ENCODE data around the gene ZFP69B.

DNA sequence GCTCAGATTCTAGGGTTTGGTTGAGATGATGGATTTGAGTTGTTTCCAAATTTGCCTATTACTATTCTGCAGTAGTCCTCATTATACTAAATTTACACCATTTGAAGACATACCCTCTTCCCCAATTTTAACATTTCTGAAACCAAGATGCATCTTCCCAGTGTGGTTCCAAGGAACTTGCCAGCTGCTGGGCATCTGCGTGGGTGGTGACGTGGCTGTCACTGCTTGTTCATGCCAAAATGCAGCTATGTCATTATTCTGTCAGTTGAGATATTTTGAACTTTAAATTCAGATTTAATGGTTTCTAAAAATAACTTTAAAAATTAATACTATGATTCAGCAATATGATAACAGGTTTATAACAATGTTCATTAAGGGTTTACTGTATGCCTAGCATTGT, 28.0 kb downstream of the ZFP69B start:
- TF ChIP-seq, protein P1, sequence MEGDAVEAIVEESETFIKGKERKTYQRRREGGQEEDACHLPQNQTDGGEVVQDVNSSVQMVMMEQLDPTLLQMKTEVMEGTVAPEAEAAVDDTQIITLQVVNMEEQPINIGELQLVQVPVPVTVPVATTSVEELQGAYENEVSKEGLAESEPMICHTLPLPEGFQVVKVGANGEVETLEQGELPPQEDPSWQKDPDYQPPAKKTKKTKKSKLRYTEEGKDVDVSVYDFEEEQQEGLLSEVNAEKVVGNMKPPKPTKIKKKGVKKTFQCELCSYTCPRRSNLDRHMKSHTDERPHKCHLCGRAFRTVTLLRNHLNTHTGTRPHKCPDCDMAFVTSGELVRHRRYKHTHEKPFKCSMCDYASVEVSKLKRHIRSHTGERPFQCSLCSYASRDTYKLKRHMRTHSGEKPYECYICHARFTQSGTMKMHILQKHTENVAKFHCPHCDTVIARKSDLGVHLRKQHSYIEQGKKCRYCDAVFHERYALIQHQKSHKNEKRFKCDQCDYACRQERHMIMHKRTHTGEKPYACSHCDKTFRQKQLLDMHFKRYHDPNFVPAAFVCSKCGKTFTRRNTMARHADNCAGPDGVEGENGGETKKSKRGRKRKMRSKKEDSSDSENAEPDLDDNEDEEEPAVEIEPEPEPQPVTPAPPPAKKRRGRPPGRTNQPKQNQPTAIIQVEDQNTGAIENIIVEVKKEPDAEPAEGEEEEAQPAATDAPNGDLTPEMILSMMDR (IDR thresholded peaks at IDR 0.05), result no peak
- TF ChIP-seq FOSL2 (IDR thresholded peaks at IDR 0.05) (no peak), FOSL2 (CRISPR knock-in tag; IDR thresholded peaks at IDR 0.05) (no peak)

Measured in A549 (cell line).